ENCODE data around the gene OPRL1.

The OPRL1 gene

GRCh38 chr20:64053841-64054661 is 25.8 kb upstream of the OPRL1 start:
- Histone ChIP-seq H3K4me3 (ENCODE audit: low read depth, low read length, poor library complexity, severe bottlenecking) (no peak overlapping the region), H3F3A (ENCODE audit: insufficient read depth, low read length) (no peaks in the 10 kb centered on the region), H2AFZ (ENCODE audit: low read length) (no peak overlapping the region), H3K36me3 (ENCODE audit: insufficient read depth, low read length) (no peaks in the 10 kb centered on the region), H3K27me3 (ENCODE audit: insufficient read depth, low read length) (peaks cover 21% of the 10 kb centered on the region), H4K20me1 (ENCODE audit: insufficient read depth, low read length) (no peaks in the 10 kb centered on the region), H3K27ac (ENCODE audit: low read depth, low read length, poor library complexity, severe bottlenecking) (no peak overlapping the region), H3K9me2 (ENCODE audit: low read depth, low read length) (no peaks in the 10 kb centered on the region), H3K79me2 (ENCODE audit: insufficient read depth, low read length) (no peaks in the 10 kb centered on the region), H3K9ac (ENCODE audit: low read length) (no peak overlapping the region), H3K4me1 (ENCODE audit: insufficient read depth, low read length, severe bottlenecking) (peaks cover 15% of the 10 kb centered on the region), H3K9me3 (ENCODE audit: low read length) (no peaks in the 10 kb centered on the region), H3K4me2 (ENCODE audit: low read length) (no peak overlapping the region)
- TF ChIP-seq CTCF (IDR thresholded peaks at IDR 0.05; ENCODE audit: low read length) (peak; percentile 30; the same call in 1 of the 2 replicates), EZH2 (IDR thresholded peaks at IDR 0.05; ENCODE audit: borderline replicate concordance, low read length) (no peak)

GRCh38 chr20:64055396-64055892 is 24.4 kb upstream of the OPRL1 start:
- no peak overlapping the region for H3K4me2 ChIP-seq (ENCODE audit: low read length)

GRCh38 chr20:64055893-64056638 is 23.8 kb upstream of the OPRL1 start:
- Histone ChIP-seq H3K9ac (ENCODE audit: low read length) (no peak overlapping the region), H3K36me3 (ENCODE audit: insufficient read depth, low read length) (no peaks in the 10 kb centered on the region), H3K27me3 (ENCODE audit: insufficient read depth, low read length) (peaks cover 21% of the 10 kb centered on the region), H3K79me2 (ENCODE audit: insufficient read depth, low read length) (no peaks in the 10 kb centered on the region), H3K4me3 (ENCODE audit: low read depth, low read length, poor library complexity, severe bottlenecking) (no peak overlapping the region), H4K20me1 (ENCODE audit: insufficient read depth, low read length) (no peaks in the 10 kb centered on the region), H3F3A (ENCODE audit: insufficient read depth, low read length) (no peaks in the 10 kb centered on the region), H2AFZ (ENCODE audit: low read length) (no peak overlapping the region), H3K9me2 (ENCODE audit: low read depth, low read length) (no peaks in the 10 kb centered on the region), H3K4me2 (ENCODE audit: low read length) (no peak overlapping the region), H3K4me1 (ENCODE audit: insufficient read depth, low read length, severe bottlenecking) (peaks cover 15% of the 10 kb centered on the region), H3K27ac (ENCODE audit: low read depth, low read length, poor library complexity, severe bottlenecking) (no peak overlapping the region), H3K9me3 (ENCODE audit: low read length) (no peaks in the 10 kb centered on the region)
- TF ChIP-seq CTCF (IDR thresholded peaks at IDR 0.05; ENCODE audit: low read length), result no peak
- TF ChIP-seq EZH2 (IDR thresholded peaks at IDR 0.05; ENCODE audit: borderline replicate concordance, low read length), result no peak

More at GRCh38 chr20:64055396-64055892, 24.4 kb upstream of the OPRL1 start:
- H3K4me1 ChIP-seq (ENCODE audit: insufficient read depth, low read length, severe bottlenecking), result peaks cover 15% of the 10 kb centered on the region
- no peak overlapping the region for H3K4me3 ChIP-seq (ENCODE audit: low read depth, low read length, poor library complexity, severe bottlenecking)
- H3K9ac ChIP-seq (ENCODE audit: low read length), result no peak overlapping the region
- H3F3A ChIP-seq (ENCODE audit: insufficient read depth, low read length), result no peaks in the 10 kb centered on the region
- no peaks in the 10 kb centered on the region for H3K9me2 ChIP-seq (ENCODE audit: low read depth, low read length)
- H3K79me2 ChIP-seq (ENCODE audit: insufficient read depth, low read length), result no peaks in the 10 kb centered on the region
- H3K27me3 ChIP-seq (ENCODE audit: insufficient read depth, low read length), result peaks cover 21% of the 10 kb centered on the region
- no peaks in the 10 kb centered on the region for H3K36me3 ChIP-seq (ENCODE audit: insufficient read depth, low read length)
- H3K9me3 ChIP-seq (ENCODE audit: low read length), result no peaks in the 10 kb centered on the region
- H4K20me1 ChIP-seq (ENCODE audit: insufficient read depth, low read length), result no peaks in the 10 kb centered on the region
- H3K27ac ChIP-seq (ENCODE audit: low read depth, low read length, poor library complexity, severe bottlenecking), result no peak overlapping the region
- H2AFZ ChIP-seq (ENCODE audit: low read length), result no peak overlapping the region
- no peak for TF ChIP-seq EZH2 (IDR thresholded peaks at IDR 0.05; ENCODE audit: borderline replicate concordance, low read length)
- no peak for TF ChIP-seq CTCF (IDR thresholded peaks at IDR 0.05; ENCODE audit: low read length)
